Endothelial cell (in vitro differentiated cells): ENCODE results near the gene RBM39. TPM values are rescaled to one million over a fixed set of nuclear protein-coding genes. Genes with fewer than 3 reads are reported as not detected.
"Not testable (repeated sequence)": the region's sequence is repeated elsewhere in the genome, so short reads cannot be mapped to it uniquely, and the experiment has no call there.

Source experiments
- DNase-seq: peaks from one replicate; pipeline ENCODE4 v3.0.0; 2021; ENCODE audit warnings: low spot score
- H3K27ac Mint-ChIP-seq: one replicate; pipeline ENCODE4 v1.8.0; 2021; ENCODE audit warnings: mixed read lengths, inconsistent platforms; ENCODE audit not compliant: unreplicated experiment
- H3K27me3 Mint-ChIP-seq: one replicate; pipeline ENCODE4 v1.8.0; 2021; ENCODE audit warnings: mild to moderate bottlenecking, moderate library complexity, mixed read lengths, inconsistent platforms; ENCODE audit not compliant: unreplicated experiment
- H3K36me3 Mint-ChIP-seq: one replicate; pipeline ENCODE4 v1.8.0; 2021; ENCODE audit warnings: mild to moderate bottlenecking, low read depth, mixed read lengths, inconsistent platforms; ENCODE audit not compliant: unreplicated experiment
- H3K4me1 Mint-ChIP-seq: one replicate; pipeline ENCODE4 v1.8.0; 2021; ENCODE audit warnings: mild to moderate bottlenecking, mixed read lengths, inconsistent platforms; ENCODE audit not compliant: unreplicated experiment
- H3K4me3 Mint-ChIP-seq: one replicate; pipeline ENCODE4 v1.8.0; 2021; ENCODE audit warnings: mild to moderate bottlenecking, mixed read lengths, inconsistent platforms; ENCODE audit not compliant: unreplicated experiment
- H3K9me3 Mint-ChIP-seq: one replicate; pipeline ENCODE4 v1.8.0; 2021; ENCODE audit warnings: mixed read lengths, inconsistent platforms; ENCODE audit not compliant: unreplicated experiment
- CTCF ChIP-seq: fragments of 200-600 bp; sonication (generic); IDR thresholded peaks from one replicate; pipeline ENCODE4 v1.5.0; 2021; ENCODE audit warnings: antibody characterized with exemption; ENCODE audit not compliant: unreplicated experiment
- total RNA-seq: library from RNA; stranded (reverse); fragmentation: NEBNext Ultra II Directional; extraction: Animal tissue kit (Norgen Biotek cat#: 25700); gene quantifications from one replicate; pipeline ENCODE4 v1.2.1, GENCODE V29; 2021; ENCODE audit not compliant: unreplicated experiment

The RBM39 gene
- total RNA-seq, 1 donor from 2014 or later = 308 TPM

GRCh38 chr20:35718972-35719635 lies 23.0 kb downstream of the RBM39 start:
- peaks cover 3% of the 10 kb centered on the region for H3K27me3 Mint-ChIP-seq
- H3K4me3 Mint-ChIP-seq = no peak overlapping the region
- no peaks in the 10 kb centered on the region for H3K4me1 Mint-ChIP-seq
- no peak for TF ChIP-seq CTCF
- H3K9me3 Mint-ChIP-seq = no peaks in the 10 kb centered on the region
- peaks cover 40% of the 10 kb centered on the region for H3K36me3 Mint-ChIP-seq
- H3K27ac Mint-ChIP-seq = no peak overlapping the region
- no peak for DNase-seq

- H3K9me3 Mint-ChIP-seq, H3K4me1 Mint-ChIP-seq, DNase-seq, H3K27ac Mint-ChIP-seq, H3K27me3 Mint-ChIP-seq: not testable (repeated sequence)
- H3K4me3 Mint-ChIP-seq = peak overlapping the region; percentile 49
- peaks cover 41% of the 10 kb centered on the region for H3K36me3 Mint-ChIP-seq
Observed at GRCh38 chr20:35718321-35718720, 23.7 kb downstream of the RBM39 start.

GRCh38 chr20:35716330-35716729 lies 25.7 kb downstream of the RBM39 start:
- Mint-ChIP-seq H3K36me3 (peaks cover 38% of the 10 kb centered on the region), H3K4me1 (no peaks in the 10 kb centered on the region), H3K9me3 (no peaks in the 10 kb centered on the region), H3K27ac (no peak overlapping the region), H3K27me3 (peaks cover 1% of the 10 kb centered on the region), H3K4me3 (peak overlapping the region; percentile 69)
- TF ChIP-seq CTCF = no peak
- no peak for DNase-seq

GRCh38 chr20:35715652-35716051 lies 26.4 kb downstream of the RBM39 start:
- TF ChIP-seq CTCF = no peak
- no peak overlapping the region for H3K4me3 Mint-ChIP-seq
- H3K27ac Mint-ChIP-seq = no peak overlapping the region
- H3K27me3 Mint-ChIP-seq = peaks cover 1% of the 10 kb centered on the region
- no peaks in the 10 kb centered on the region for H3K9me3 Mint-ChIP-seq
- peaks cover 39% of the 10 kb centered on the region for H3K36me3 Mint-ChIP-seq
- DNase-seq = no peak
- no peaks in the 10 kb centered on the region for H3K4me1 Mint-ChIP-seq

GRCh38 chr20:35714127-35714526 lies 27.9 kb downstream of the RBM39 start:
- H3K4me1 Mint-ChIP-seq = no peaks in the 10 kb centered on the region
- peaks cover 1% of the 10 kb centered on the region for H3K27me3 Mint-ChIP-seq
- peaks cover 33% of the 10 kb centered on the region for H3K36me3 Mint-ChIP-seq
- no peak overlapping the region for H3K27ac Mint-ChIP-seq
- no peak overlapping the region for H3K4me3 Mint-ChIP-seq
- DNase-seq = no peak
- TF ChIP-seq CTCF = no peak
- no peaks in the 10 kb centered on the region for H3K9me3 Mint-ChIP-seq

GRCh38 chr20:35713120-35713519 lies 28.9 kb downstream of the RBM39 start:
- H3K9me3 Mint-ChIP-seq, H3K27ac Mint-ChIP-seq, DNase-seq, H3K4me1 Mint-ChIP-seq, H3K27me3 Mint-ChIP-seq: not testable (repeated sequence)
- peak overlapping the region; percentile 33 for H3K4me3 Mint-ChIP-seq
- peaks cover 36% of the 10 kb centered on the region for H3K36me3 Mint-ChIP-seq
